ENCODE measurements around the gene PDCD6IP.

DNA sequence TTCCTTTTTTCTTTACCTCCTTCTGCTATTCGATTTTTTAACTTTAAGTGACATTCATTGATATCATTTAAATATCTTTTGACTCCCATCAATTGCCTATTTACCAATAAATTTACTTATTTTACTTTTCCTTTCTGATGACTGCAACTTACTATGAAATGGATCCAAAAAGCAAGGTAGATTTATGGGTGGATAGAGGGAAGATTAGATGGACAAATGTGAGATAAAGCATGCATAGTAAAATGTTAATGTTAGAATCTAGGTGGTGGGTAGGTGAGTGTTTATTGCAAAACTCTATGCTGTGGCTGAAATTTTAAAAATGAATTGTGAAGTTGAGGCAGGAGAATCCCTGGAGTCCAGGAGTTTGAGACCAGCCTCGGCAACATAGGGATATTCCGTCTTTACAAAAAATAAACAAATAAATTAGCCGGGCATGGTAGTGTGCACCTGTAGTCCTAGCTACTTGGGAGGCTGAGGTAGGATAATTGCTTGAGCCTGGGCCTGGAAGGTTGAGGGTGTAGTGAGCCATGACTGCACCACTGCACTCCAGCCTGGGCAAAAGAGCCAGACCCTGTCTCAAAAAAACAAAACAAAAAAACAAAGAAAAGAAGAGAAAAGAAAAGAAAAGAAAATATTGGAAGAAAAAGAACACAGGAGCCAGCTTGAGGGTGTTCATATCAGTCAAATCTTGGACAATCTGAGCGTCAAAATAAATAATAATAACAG lies 6.1 kb upstream of the PDCD6IP start:
- TF ChIP-seq, protein P1, sequence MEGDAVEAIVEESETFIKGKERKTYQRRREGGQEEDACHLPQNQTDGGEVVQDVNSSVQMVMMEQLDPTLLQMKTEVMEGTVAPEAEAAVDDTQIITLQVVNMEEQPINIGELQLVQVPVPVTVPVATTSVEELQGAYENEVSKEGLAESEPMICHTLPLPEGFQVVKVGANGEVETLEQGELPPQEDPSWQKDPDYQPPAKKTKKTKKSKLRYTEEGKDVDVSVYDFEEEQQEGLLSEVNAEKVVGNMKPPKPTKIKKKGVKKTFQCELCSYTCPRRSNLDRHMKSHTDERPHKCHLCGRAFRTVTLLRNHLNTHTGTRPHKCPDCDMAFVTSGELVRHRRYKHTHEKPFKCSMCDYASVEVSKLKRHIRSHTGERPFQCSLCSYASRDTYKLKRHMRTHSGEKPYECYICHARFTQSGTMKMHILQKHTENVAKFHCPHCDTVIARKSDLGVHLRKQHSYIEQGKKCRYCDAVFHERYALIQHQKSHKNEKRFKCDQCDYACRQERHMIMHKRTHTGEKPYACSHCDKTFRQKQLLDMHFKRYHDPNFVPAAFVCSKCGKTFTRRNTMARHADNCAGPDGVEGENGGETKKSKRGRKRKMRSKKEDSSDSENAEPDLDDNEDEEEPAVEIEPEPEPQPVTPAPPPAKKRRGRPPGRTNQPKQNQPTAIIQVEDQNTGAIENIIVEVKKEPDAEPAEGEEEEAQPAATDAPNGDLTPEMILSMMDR (IDR thresholded peaks at IDR 0.05) = no peak
- TF ChIP-seq POLR2A (IDR thresholded peaks at IDR 0.05) = no peak

Data from testis (tissue), 2 donors.